ENCODE measurements around the gene SYNE2. TPM values are rescaled to one million over a fixed set of nuclear protein-coding genes. Genes with fewer than 3 reads are reported as not detected.

SYNE2 gene
- total and polyA plus RNA-seq, 2 donors, result 33.5 to 102 TPM

- Histone ChIP-seq H3K4me1 (ENCODE audit: insufficient read depth) (peaks cover 3% of the 10 kb centered on the region), H3K36me3 (ENCODE audit: insufficient read depth) (no peaks in the 10 kb centered on the region), H3K4me3 (ENCODE audit: low read depth, low read length) (no peak overlapping the region), H3K27ac (ENCODE audit: low read depth) (no peak overlapping the region)
- no peak for DNase-seq (ENCODE audit: extremely low spot score)
- WGBS, result 86% methylated on average over 2 of the region's 2 CpGs
Measured at GRCh38 chr14:64193821-64194220, 341.0 kb downstream of the SYNE2 start.

GRCh38 chr14:64194404-64194803, 341.6 kb downstream of the SYNE2 start:
- 86% methylated on average over 3 of the region's 3 CpGs for WGBS
- no peak for DNase-seq (ENCODE audit: extremely low spot score)
- H3K4me3 ChIP-seq (ENCODE audit: low read depth, low read length), result no peak overlapping the region
- H3K27ac ChIP-seq (ENCODE audit: low read depth), result no peak overlapping the region
- H3K4me1 ChIP-seq (ENCODE audit: insufficient read depth), result peaks cover 3% of the 10 kb centered on the region
- no peaks in the 10 kb centered on the region for H3K36me3 ChIP-seq (ENCODE audit: insufficient read depth)

DNA sequence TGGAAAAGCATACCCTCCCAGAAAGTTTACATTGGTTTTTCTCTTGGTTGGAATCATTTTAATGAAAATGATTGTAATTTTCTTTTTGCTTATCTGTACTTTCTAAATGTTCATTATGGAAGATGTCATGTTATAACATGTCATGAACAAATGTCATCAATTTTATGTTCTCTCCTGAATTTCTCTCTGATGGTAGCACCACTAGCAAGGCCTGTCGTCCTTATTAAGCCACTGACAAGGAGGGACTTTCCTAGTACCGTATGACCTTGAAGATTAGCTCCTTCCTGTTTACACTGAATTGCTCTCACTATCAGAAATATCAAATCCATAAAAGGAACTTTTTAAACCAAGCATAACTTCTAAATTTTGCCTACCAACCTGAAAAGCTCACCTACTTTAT, 342.4 kb downstream of the SYNE2 start:
- Histone ChIP-seq H3K36me3 (ENCODE audit: insufficient read depth) (no peaks in the 10 kb centered on the region), H3K27ac (ENCODE audit: low read depth) (no peak overlapping the region), H3K4me3 (ENCODE audit: low read depth, low read length) (no peak overlapping the region), H3K4me1 (ENCODE audit: insufficient read depth) (peaks cover 3% of the 10 kb centered on the region)
- DNase-seq (ENCODE audit: extremely low spot score), result no peak
- WGBS, result 36% methylated on average over 2 of the region's 2 CpGs

GRCh38 chr14:64196056-64196455, 343.3 kb downstream of the SYNE2 start:
- no peaks in the 10 kb centered on the region for H3K36me3 ChIP-seq (ENCODE audit: insufficient read depth)
- no peak overlapping the region for H3K4me3 ChIP-seq (ENCODE audit: low read depth, low read length)
- H3K27ac ChIP-seq (ENCODE audit: low read depth), result no peak overlapping the region
- no peak for DNase-seq (ENCODE audit: extremely low spot score)
- peaks cover 3% of the 10 kb centered on the region for H3K4me1 ChIP-seq (ENCODE audit: insufficient read depth)
- WGBS, result 70% methylated on average over 5 of the region's 5 CpGs

DNA sequence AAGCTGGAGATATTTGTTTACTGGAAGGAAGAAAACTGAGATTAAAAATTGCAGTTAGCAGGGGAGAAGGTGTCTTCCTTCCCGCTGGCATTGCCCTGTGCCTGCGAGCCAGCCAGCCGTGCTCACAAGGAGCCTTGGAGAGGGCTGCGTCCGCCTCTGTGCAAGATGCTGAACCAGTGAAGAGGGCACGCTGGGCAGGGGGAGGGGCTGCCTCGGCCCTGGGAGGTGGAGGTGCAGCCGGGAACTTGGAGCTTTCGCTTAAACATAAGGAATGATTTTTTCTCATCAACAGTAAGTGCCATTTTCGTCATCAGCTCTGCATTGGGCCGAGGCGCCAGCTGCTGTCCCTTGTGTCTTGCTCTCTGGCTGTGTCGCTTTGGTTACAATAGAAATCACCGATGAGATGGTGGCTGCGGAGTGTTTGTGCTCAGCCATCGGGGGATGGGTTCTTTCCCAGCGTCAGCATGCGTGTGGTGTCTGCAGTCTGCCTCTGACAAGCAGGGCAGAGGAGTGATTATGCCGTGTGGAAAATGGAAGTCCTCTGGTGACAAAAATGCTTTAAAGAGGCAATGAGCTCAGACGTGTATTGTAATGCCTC, 344.1 kb downstream of the SYNE2 start:
- no peak for DNase-seq (ENCODE audit: extremely low spot score)
- WGBS, result 13% methylated on average over 20 of the region's 20 CpGs
- Histone ChIP-seq H3K4me3 (ENCODE audit: low read depth, low read length) (peak overlapping the region; percentile 28), H3K36me3 (ENCODE audit: insufficient read depth) (no peaks in the 10 kb centered on the region), H3K27ac (ENCODE audit: low read depth) (no peak overlapping the region), H3K4me1 (ENCODE audit: insufficient read depth) (peaks cover 3% of the 10 kb centered on the region)

DNA sequence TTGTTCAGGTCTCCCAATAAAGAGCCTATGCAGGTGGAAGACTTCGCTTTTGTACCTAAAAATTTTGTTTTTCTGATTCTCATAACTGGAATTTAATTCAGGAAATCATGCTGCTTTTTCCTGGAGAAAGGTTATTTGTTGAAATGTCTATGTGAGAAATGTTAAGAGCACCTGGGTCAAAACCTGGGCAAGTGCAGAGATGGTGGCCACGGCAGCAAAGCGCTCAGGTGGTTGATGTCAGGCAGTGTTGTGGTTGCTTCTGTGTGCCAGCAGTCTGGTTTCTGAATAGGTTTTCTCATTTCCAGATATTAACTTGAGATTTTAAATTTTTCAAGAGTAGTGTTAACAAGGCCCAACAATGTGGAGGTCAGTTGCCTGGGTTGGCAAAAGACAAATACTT, 345.2 kb downstream of the SYNE2 start:
- Histone ChIP-seq H3K27ac (ENCODE audit: low read depth) (no peak overlapping the region), H3K4me1 (ENCODE audit: insufficient read depth) (peaks cover 3% of the 10 kb centered on the region), H3K4me3 (ENCODE audit: low read depth, low read length) (no peak overlapping the region), H3K36me3 (ENCODE audit: insufficient read depth) (no peaks in the 10 kb centered on the region)
- 82% methylated on average over 3 of the region's 3 CpGs for WGBS
- DNase-seq (ENCODE audit: extremely low spot score), result no peak

DNA sequence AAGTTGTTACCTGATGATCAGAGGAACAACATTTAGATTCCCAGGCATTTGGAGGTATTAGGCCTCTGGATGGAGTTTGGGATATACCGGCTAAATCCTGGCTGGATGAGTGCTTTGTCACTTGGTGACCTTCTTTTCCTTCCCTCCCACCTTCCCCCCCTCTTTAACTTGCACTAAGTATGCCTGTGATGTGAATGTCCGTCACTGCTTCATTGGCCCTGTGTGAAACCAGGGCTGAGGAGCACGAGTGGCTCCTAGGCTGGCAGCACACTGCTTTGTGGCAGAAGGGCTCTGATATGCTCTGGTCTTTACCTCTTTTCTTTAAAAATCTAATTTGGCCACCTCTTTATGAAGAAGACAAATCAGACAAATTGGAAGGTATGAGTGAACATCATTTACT, 345.7 kb downstream of the SYNE2 start:
- 88% methylated on average over 3 of the region's 3 CpGs for WGBS
- Histone ChIP-seq H3K27ac (ENCODE audit: low read depth) (peak overlapping the region; percentile 11), H3K36me3 (ENCODE audit: insufficient read depth) (no peaks in the 10 kb centered on the region), H3K4me1 (ENCODE audit: insufficient read depth) (peaks cover 3% of the 10 kb centered on the region), H3K4me3 (ENCODE audit: low read depth, low read length) (no peak overlapping the region)
- DNase-seq (ENCODE audit: extremely low spot score), result no peak

DNA sequence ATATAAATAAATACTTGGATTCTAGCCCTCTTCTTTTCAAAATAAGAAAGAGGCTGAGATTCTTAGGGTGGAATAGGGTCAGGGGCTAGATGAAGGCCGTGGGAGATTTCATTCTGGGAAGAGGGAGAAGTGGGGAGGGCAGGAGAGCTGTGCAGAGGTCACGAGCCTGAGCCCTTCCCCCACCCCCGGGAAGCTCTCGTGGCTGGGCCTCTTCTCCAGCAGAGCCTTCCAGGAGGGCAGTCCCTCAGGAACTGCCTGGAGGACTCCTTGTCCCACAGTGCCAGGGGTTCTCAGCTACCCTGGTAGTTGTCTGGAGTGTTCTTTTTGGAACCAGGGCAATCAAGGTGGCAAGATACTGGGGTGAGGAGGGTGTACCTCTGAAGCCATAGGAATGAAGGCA, 347.4 kb downstream of the SYNE2 start:
- peaks cover 3% of the 10 kb centered on the region for H3K4me1 ChIP-seq (ENCODE audit: insufficient read depth)
- no peaks in the 10 kb centered on the region for H3K36me3 ChIP-seq (ENCODE audit: insufficient read depth)
- no peak overlapping the region for H3K4me3 ChIP-seq (ENCODE audit: low read depth, low read length)
- 44% methylated on average over 4 of the region's 4 CpGs for whole genome bisulfite sequencing
- no peak for DNase-seq (ENCODE audit: extremely low spot score)
- no peak overlapping the region for H3K27ac ChIP-seq (ENCODE audit: low read depth)

- WGBS, result 87% methylated on average over 7 of the region's 7 CpGs
Measured at GRCh38 chr14:64201296-64201695, 348.5 kb downstream of the SYNE2 start.

GRCh38 chr14:64201921-64202545, 349.2 kb downstream of the SYNE2 start:
- no peaks in the 10 kb centered on the region for H3K36me3 ChIP-seq (ENCODE audit: insufficient read depth)
- WGBS, result 90% methylated on average over 18 of the region's 18 CpGs
- H3K4me1 ChIP-seq (ENCODE audit: insufficient read depth), result peaks cover 1% of the 10 kb centered on the region
- no peak for DNase-seq (ENCODE audit: extremely low spot score)
- no peak overlapping the region for H3K27ac ChIP-seq (ENCODE audit: low read depth)
- H3K4me3 ChIP-seq (ENCODE audit: low read depth, low read length), result no peak overlapping the region

More at GRCh38 chr14:64201296-64201695, 348.5 kb downstream of the SYNE2 start:
- Histone ChIP-seq H3K36me3 (ENCODE audit: insufficient read depth) (no peaks in the 10 kb centered on the region), H3K4me1 (ENCODE audit: insufficient read depth) (peaks cover 1% of the 10 kb centered on the region), H3K27ac (ENCODE audit: low read depth) (no peak overlapping the region), H3K4me3 (ENCODE audit: low read depth, low read length) (no peak overlapping the region)
- no peak for DNase-seq (ENCODE audit: extremely low spot score)

GRCh38 chr14:64202716-64203115, 349.9 kb downstream of the SYNE2 start:
- Histone ChIP-seq H3K4me1 (ENCODE audit: insufficient read depth) (peaks cover 1% of the 10 kb centered on the region), H3K27ac (ENCODE audit: low read depth) (no peak overlapping the region), H3K36me3 (ENCODE audit: insufficient read depth) (no peaks in the 10 kb centered on the region), H3K4me3 (ENCODE audit: low read depth, low read length) (no peak overlapping the region)
- no peak for DNase-seq (ENCODE audit: extremely low spot score)
- 94% methylated on average over 10 of the region's 10 CpGs for WGBS

DNA sequence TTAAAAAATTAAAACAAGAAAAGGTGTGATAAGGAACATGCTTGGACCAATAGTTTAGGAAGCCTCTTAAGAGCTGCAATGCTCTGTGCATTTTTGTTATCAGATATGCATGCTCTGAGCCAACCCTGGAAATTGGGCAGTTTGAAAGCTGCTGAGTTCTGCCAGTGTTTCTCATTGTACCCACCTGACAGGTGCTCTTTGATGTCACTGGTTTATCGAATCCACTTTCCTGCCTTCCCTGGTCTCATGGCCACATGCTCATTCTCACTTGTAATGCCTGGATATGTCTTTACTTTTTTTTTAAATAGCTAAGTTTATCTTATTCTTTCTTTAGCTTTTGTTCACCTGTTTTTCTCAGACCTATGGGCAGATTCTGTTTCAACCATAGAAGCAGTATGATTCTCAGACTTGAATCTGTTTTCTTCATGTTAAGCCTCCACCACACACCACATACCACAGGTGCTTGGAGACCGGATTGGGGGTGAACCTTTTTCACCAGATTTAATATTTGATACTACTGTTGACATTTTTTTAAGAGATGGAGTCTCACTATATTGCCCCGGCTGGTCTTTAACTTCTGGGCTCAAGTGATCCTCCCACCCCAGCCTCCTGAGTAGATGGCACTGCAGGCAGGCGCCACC, 350.7 kb downstream of the SYNE2 start:
- no peaks in the 10 kb centered on the region for H3K4me1 ChIP-seq (ENCODE audit: insufficient read depth)
- H3K36me3 ChIP-seq (ENCODE audit: insufficient read depth), result no peaks in the 10 kb centered on the region
- no peak overlapping the region for H3K27ac ChIP-seq (ENCODE audit: low read depth)
- DNase-seq (ENCODE audit: extremely low spot score), result no peak
- 97% methylated on average over 4 of the region's 4 CpGs for WGBS
- no peak overlapping the region for H3K4me3 ChIP-seq (ENCODE audit: low read depth, low read length)

DNA sequence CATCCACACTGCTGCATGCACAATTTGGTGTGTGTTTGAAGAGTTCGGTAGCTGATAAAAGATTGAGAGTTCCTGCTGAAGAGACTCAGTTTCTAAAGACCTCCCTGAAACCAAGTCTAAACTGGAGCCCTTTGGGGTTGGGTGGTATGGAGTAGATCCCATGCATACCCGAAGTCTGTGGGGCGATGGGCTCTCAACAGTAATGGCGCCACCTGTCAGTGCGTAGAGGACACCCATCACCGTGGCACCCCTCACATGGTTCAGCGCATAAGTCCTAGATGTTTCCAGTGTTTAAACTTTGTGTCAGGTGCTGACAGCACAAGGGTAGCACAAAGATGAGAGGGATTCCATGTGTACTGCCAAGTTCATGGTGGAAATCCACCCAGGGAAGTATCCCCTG, 355.5 kb downstream of the SYNE2 start:
- 89% methylated on average over 7 of the region's 7 CpGs for WGBS
- no peak for DNase-seq (ENCODE audit: extremely low spot score)
- Histone ChIP-seq H3K27ac (ENCODE audit: low read depth) (no peak overlapping the region), H3K4me3 (ENCODE audit: low read depth, low read length) (no peak overlapping the region), H3K36me3 (ENCODE audit: insufficient read depth) (peaks cover 3% of the 10 kb centered on the region), H3K4me1 (ENCODE audit: insufficient read depth) (no peaks in the 10 kb centered on the region)

DNA sequence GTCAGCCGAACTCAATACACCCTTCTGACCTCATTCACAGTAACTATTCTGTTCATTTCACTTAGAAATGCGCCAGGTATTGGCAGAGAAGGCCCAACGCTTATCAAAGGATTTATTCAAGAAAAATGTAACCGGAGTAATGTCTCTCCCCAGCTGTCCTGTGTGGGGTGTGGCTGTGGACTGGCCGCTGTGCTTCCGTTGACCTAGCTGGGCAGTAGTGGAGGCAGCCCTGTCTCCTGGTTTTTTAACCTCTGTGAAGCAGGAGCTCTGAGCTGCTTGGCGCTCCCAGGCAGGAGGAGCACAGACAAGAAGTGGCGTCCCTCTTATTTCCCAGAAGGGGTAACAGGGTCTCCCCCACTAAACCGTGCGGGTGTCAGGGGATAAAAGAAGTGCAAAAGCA, 356.2 kb downstream of the SYNE2 start:
- DNase-seq (ENCODE audit: extremely low spot score), result no peak
- no peaks in the 10 kb centered on the region for H3K4me1 ChIP-seq (ENCODE audit: insufficient read depth)
- WGBS, result 71% methylated on average over 10 of the region's 10 CpGs
- H3K36me3 ChIP-seq (ENCODE audit: insufficient read depth), result peaks cover 3% of the 10 kb centered on the region
- H3K4me3 ChIP-seq (ENCODE audit: low read depth, low read length), result no peak overlapping the region
- H3K27ac ChIP-seq (ENCODE audit: low read depth), result no peak overlapping the region
